Renal pelvis (tissue), 4 donors: ENCODE results near the gene HECW1. TPM values are rescaled to one million over a fixed set of nuclear protein-coding genes. Genes with fewer than 3 reads are reported as not detected.
"Not testable (repeated sequence)": the region's sequence is repeated elsewhere in the genome, so short reads cannot be mapped to it uniquely, and the experiment has no call there.

ENCODE experiments used
- DNase-seq: peaks from one replicate; pipeline ENCODE4 v3.0.0-alpha.2; 2013
- polyA plus RNA-seq, 3 donors: library from polyadenylated mRNA; unstranded; fragments of 120-200 nt; gene quantifications; one replicate each; pipeline ENCODE4 v1.2.1, GENCODE V29; 2013; ENCODE audit not compliant: insufficient read length in 3 of 3

Gene HECW1
- polyA plus RNA-seq, 3 donors: 6.4 to 8.3 (median 7.7) TPM

DNA sequence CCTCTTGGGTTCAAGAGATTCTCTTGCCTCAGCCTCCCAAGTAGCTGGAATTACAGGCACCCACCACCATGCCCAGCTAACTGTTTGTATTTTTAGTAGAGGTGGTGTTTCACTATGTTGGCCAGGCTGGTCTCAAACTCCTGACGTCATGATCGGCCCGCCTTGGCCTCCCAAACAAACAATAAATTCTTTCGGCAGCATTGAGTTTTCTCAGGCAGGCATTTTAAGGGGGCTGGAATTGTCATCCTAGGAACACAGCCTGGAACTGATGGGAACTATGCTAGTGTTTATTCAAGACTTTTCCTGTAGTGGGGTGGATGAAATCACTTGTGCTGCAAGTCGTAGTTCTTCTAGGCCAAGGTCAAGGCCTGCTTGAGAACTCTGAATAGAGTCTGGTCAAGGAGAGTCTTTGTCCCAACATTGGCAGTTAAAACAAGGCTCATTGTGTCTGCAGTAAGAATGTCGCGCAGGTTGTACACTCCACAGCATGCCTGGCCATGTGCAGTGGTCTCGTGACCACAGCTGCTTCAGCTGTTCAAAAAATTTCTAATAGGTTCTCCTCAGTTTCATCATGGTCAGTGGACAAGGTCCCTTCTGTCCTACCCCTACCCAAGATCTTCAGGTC lies 92.8 kb downstream of the HECW1 start:
- DNase-seq: no peak

DNA sequence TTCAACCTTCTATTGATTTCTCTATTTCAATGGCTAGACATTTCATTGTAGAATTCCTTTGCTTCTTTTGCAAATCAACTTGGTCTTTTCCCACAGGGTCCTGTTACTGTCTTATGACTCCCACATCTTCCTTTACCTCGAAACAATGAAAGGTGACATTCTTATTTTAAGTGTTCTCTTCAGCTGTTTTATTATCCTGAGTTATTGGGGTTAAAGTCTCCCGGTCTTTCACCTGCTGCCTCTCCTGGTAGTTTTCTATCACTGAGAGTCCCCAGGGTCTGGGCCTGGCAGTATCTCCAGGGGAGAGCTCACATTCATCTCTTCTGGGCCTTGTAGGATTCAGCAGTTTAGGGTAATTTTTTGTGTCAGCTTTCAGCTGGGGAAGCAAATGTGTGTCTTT lies 95.8 kb downstream of the HECW1 start:
- DNase-seq: no peak

DNA sequence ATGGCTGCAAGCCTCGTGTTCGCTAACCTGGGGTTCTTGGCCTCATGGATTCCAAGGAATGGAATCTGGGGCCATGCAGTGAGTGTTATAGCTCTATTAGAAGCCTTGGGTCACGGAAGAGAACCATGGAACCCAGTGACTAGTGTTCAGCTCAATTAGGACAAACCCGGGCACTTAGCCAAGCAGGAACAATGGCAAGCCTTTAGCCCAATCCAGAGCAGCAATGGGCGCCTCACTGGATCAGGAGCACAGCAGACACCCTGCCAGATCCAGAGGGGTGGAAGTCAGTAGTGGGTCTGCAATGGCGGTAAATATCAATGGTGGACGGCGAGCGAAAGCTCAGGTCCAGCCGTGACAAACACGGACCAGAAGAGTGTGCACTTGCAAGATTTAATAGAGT lies 98.1 kb downstream of the HECW1 start:
- DNase-seq: not testable (repeated sequence)

DNA sequence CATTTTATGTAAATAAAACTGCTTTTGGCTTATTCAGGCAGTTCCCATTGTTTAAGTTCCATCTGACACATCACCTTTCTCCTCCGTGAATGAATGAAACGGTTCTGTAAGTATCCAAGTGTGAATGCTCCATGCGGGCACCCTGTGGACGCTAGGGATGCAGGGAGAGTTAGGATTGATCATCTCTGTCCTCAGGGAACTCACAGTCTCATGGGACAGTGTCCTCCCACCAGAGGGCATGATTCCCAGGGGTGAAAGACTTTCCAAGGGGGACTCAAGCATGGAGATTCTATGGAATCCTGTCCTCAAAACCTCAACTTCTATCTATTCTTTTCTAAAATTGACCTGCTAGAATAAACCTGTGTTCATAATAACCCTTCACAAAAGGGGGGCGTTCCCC lies 98.8 kb downstream of the HECW1 start:
- DNase-seq: no peak

DNA sequence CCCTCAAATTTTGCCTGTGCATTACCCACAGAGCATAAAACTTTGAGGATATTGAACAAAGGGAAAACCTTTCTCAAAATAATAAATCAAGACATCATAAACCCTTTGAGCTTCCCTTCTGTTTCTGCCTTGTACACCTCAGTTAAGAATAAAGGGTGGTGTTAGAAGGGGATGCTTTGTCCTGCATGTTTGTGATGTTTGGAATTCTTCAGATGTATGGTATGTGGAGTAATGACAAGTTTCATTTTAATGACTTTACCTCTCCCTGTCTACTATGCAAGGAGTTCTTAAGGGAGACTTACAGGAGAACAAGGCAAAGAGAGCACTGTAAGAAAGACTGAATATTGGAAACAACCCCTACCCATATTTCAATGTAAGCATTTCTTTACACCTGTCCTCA lies 99.2 kb downstream of the HECW1 start:
- DNase-seq: no peak

DNA sequence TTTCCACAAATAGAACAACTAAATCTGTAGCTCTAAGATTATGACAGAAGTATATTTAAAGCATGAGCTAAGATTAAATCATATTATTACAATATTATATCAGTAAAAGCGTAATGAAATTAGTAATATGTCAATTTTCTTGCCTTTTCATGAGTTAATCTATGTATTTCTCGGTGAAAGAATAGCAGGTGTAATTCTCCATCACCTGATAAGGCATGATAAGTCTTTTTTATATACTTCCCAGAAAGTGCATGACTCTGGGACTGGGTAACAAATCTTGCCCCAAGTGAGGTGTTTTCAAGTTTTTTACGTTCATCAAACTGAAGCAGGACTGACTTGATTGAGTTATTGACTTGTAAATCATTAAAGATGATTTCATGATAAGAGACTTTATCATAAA lies 100.5 kb downstream of the HECW1 start:
- no peak for DNase-seq

DNA sequence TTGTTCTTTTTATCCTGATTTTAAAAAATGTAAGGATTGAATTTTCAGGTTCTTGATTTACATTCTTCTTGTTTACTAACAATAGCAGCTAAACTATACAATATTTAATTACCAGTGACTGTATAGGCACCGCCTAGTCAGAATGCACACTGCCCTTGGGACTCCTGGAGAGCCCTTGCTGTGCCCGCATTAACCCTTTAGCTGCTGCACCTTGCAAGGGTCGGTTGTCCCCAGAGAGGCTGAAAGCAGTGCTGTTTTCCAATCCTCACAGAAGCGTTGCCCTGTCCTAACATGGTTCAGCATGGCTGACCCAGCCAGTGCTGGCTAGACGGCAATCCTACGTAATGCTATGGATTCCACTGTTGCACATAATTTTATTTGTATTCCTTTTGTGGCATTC lies 102.6 kb downstream of the HECW1 start:
- DNase-seq: no peak

DNA sequence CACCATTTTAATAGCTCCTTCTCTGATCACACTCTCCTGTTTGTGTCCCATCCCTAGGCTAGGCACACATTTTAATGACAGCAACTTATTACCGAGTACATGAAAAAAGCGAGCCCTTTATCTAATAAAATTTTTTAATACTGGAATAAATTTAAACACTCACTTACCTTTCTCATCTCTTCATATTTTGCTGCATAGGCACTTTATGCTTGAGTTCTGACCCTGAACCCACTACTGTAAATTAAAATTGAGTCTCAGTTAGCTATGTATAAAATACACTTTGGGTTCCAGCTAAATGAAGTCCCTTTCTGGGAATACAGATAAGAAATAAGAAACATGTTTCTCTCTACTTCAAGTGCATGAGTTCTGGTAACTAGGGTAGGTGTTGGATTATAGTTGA lies 104.6 kb downstream of the HECW1 start:
- DNase-seq: no peak

DNA sequence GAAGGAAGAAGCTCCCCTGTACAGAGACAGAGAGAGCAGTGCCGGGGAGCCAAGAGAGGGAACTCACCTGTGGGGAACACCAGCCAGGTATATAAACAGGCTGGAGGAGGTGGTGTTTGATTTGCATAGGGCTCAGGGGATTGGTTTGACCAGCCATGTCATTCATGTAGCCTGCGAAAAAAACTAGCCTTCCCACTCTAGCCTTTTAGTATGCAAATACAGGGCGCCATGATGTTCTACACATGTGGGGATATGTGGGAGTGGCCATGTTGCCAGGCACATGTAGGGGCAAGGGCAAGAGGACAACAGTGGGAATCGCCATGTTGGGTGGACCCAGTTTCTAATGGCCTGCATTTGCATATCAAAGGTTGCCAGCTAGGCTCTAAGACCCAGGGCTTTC lies 106.5 kb downstream of the HECW1 start:
- DNase-seq: not testable (repeated sequence)

DNA sequence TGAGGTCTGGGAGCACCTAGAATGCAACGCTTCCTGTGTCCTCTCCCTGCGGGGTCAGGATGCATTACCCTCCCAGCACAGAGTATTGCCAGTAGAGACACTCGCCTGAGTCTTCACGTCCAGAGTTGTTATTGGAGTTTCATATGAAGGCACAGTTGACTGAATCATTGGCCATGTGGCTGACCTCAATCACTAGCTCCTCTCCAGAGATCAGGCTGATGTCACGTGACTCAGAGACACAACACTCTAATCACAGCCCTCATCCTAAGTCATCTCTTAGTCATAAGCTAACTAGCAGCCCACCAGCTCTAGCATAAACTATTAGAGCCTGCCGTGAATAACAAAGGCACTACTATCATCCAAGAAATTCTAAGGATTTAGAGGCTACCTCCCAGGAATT lies 107.8 kb downstream of the HECW1 start:
- no peak for DNase-seq

DNA sequence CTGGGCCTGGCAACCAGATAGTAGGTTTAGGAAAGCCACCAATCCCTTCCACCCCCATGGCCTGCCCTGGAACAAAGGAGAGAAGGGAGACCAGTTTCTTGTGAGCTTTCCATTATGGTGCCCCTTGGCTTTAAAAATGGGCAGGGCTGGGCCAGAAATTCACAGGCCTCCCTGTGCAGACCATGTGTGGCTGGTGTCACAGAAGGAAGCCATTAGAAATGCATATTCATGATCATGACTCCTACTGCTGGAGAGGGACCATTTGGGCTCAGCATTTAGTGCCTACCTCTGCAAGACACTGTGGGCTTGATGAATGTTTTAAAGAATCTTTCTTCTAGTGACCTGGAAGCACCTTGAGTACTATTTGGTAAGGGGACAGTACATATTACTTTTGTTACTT lies 108.3 kb downstream of the HECW1 start:
- no peak for DNase-seq

DNA sequence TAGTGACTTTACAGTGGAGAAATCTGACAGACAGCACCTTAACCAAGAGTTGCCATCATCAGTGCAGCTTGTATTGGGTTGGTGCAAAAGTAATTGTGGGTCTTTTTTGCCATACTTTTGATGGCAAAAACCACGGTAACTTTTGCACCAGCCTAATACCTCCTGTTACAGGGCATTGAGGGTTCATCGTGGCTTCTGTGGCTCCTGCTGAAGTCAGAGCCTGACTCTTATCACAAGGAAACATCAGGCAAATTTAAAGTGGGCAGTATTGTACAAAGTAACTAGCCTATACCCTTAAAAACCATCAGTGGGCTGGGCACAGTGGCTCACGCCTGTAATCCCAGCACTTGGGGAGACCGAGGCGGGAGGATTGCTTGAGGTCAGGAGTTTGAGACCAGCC lies 117.4 kb downstream of the HECW1 start:
- no peak for DNase-seq

DNA sequence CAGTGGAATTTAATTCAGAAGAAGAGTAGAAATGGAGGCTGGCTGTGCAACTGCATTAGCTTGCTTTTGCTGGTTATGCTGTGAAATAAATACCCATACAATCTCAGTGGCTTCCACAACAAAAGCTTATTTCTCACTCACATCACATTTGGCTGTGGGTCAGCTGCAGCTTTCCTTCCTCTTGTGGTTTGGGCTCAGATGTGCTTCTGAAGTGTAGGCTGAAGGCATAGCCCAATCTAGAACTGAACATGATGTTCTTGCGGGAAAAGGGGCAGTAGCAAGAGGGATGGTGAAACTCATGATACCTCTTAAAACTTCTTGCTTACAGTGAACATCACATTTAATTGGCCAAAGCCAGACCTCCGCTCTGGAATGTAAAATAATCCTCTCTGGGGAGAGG lies 119.9 kb downstream of the HECW1 start:
- no peak for DNase-seq

DNA sequence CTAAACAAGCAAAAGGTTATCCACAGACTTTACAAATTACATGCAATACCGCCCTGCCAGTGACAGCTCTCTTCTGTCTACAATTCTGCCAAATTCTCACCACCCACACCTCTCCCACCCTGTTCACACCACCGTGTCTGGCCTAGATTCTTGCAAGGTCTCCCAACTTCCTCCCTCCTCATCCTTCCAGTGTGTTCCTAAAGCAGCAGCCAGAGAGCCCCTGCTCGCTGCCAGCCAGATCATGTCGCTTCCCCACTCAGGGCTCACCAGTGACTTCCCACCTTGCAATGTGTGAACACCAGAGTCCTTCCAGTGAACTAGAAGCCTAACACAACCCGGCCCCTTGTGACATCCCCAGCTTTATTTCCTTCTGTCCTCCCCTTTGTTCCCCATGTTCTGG lies 121.6 kb downstream of the HECW1 start:
- DNase-seq: no peak

DNA sequence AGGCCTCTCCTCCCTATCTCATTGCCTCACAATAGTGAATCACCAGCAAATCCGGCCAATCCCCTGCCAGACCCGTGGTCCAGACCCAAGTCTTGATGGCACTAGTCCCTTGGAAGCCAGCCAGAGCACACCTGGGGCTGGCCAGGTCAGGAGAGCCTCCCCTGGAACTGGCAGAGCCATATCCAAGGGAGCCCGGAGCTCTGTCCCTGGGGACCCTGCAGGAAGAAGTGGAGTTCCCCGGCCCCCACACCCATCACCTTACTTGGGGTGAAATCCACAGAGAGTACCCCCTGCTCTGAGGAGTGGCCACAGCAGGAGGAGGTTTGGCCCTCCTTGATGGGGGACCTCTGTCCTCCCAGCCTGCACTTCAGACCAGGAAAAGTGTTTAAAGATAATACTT lies 122.5 kb downstream of the HECW1 start:
- DNase-seq: no peak

DNA sequence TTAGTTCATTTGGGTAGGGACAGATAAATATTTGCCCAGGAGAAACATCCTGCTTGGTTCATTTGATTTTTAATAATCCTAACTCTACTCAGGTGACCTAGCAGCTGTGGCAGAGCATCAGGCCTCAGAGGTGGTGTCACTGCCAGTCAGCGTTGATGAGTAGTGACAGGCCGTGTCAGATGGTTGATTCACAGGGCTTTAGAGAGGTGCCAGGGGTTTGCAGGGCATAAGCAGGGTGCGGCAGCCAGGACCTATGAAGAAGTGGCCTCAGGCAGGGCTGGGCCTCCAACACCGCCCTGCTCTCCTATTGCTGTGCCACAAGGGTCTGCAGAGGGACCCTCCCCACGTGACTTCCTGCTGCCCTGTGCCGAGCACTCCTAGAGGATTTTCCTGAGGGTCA lies 128.1 kb downstream of the HECW1 start:
- DNase-seq: no peak

DNA sequence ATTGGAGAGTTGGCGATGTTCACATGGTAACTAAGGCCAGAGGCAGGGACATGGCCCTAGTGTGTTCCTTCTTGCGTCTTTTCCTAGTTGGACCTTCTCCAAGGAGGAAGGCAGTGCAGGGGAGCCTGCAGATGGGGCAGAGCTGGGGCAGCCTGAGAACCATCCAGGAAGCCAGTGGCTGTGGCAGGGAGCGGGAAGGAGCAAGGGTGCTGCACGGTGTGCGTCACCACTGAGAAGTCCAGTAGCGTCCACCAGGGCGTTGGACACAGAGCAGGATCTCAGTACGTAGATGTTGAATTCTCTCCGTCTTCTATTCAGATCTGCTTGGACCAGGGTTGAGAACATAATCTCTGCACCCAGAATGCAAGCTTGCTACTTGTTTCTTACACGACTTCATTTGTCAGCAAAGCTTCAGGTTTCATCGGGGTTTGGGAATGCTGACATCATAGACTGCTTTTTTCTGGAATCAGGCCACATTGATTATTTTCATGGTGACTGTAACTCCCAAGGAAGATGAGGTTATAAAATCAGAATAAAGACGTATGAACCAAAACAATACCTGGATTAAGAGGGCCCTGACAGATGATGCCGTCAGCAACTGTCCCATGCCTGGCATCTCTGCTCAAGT lies 130.3 kb downstream of the HECW1 start:
- no peak for DNase-seq

DNA sequence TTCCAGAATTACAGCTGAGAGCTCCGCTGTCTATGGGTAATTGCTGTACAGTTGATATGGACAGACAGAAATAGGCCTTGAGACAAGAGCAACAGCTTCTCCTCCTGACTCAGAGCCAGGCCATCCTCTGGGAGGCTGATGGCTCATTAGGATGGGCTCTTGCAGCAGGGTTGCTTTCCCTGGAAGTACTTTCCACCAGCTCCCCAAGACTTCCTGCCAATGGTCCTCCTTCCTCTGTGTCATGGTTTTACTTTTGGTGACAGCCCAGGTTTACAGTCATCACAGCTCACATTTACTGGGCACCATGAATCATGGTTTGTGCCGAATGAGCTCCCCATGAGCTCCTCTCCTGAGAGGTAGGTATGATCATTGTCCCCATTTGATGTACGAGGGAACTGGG lies 131.8 kb downstream of the HECW1 start:
- no peak for DNase-seq

DNA sequence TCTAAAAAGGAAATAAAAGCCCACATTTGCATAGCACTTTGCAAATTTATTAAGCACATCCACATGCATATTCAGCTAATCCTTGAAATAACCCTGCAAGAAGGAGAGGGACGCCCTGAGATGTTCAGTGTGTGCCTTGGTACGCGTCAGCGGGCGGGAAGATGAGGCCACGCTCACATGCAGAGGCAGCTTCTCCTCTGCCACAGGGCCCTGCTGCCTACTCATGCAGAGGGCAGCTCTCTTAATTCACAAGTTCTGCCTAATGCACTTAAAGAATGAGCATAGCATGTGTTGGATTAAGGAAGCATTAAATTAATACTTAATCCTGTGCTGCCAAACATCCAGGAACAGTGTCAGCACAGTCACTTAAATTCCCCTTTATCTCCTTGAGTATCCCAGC lies 132.3 kb downstream of the HECW1 start:
- DNase-seq: no peak

DNA sequence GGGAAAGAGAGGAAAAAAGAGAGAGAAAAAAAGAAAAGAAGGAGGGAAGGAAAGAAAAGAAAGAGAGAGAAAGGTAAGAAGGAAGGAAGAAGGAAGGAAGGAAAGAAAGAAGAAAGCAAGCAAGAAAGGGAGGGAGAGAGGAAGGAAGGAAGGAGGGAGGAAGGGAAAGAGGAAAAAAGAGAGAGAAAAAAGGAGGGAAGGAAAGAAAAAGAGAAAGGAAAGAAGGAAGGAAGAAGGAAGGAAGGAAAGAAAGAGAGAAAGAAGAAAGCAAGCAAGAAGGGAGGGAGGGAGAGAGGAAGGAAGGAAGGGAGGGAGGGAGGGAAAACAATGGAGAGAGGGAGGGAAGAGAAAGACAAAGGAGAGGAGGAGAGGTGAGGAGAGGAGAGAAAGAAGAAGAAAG lies 135.3 kb downstream of the HECW1 start:
- DNase-seq: no peak

DNA sequence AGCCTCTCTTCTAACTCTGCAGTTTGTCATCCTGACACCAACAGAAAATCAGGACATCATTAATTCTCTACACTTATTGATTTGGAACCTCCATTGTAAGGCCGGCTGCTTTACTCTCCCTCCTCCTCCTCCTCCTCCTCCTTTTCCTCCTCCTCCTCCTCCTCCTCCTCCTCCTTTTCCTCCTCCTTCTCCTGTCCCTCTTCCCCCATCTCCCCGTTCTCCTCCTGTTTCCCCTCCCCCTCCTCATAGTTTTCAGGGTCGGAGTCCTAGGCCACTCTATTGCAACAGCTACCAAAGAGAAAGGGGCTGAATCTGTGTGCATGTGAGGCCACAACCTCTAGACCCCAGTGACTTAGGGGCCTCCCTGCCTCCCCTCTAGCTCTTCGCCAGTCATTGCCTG lies 136.1 kb downstream of the HECW1 start:
- no peak for DNase-seq

DNA sequence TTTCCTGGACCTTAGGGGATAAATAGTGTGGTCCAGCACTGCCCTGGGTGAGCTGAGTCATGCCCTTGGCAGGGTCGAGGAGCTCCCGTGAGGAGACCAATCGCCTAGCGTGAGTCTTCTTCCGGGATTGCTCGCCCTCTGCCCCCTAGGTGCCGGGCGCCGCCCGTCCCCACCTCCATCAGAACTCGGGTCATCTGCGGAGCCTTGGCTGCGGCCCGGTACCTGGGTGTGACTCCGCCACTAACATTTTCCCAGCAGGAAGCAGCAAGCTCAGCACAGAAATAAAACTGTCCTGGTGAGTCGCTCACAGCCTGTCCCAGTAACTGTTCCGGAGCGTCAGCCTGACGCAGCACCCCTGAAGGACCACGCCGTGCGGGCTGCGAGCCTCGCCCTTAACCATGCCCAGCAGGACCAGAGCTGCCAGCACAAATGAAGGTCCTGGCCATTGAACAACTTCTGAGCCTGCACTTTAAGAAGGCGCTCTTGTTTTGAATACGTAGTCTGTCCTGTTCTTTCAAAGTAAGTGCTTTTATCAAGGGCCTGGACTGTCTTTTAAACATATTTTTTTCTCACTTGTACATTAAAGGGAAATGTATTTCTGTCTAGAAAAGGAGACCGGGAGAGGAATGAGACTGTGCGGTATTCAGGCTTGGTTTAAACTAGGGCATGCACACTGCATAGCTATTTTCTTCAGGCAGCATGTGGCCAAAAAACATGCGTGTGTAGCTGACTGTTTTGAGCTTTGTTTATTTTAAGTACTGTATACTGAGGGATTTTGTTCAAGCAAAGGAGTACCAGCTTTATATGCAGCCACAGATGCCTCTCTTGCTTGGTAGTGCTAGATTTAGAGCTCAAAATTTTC lies 136.7 kb downstream of the HECW1 start:
- no peak for DNase-seq

DNA sequence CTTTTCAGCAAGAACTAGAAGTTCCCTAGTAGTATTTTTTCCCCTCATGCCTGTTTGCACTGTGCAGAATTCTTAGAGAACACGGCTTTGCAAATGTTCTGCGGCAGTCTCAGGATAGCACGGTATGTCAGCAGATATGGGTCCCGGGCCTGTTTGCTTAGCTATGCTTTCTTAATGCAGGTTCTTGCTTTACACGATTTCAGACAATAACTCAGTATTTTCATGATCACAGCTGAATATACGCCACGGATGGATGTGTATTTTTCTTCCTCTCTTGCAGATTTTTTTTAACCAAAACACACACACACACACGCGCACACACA lies 137.3 kb downstream of the HECW1 start:
- no peak for DNase-seq
